Posterior vena cava (tissue), 2 donors: ENCODE data around the gene DMD. TPM values are rescaled to one million over a fixed set of nuclear protein-coding genes. Genes with fewer than 3 reads are reported as not detected.

ENCODE experiments used
- DNase-seq: peaks from one replicate; pipeline ENCODE4 v3.0.0-alpha.2; 2020; ENCODE audit warnings: low spot score
- intact Hi-C, 2 donors: fragments of 100-400 bp; cut with DNase I; formaldehyde crosslinking; loops; one replicate each; pipeline versions ENCODE4 v1.14.1 to v1.14.2; 2022 to 2023
- total RNA-seq, 2 donors: library from RNA; stranded (reverse); fragmentation: NEBNext Ultra II Directional; extraction: Animal tissue kit (Norgen Biotek cat#: 25700); gene quantifications; one replicate each; pipeline ENCODE4 v1.2.1, GENCODE V29; 2021
- donor health status: DM: yes; HTN: yes; CAD: no.
- donor health status: DM: yes; HTN: yes; CAD: no.

DMD gene
- total RNA-seq, 2 donors from 2014 or later = 132 to 139 TPM

- no peak for DNase-seq
- intact Hi-C loops = no loop called here
These were observed 1878.1 kb downstream of the DMD start for GRCh38 chrX:31333165-31333831.

- intact Hi-C loops = no loop called here
- DNase-seq = no peak
These were observed 1879.4 kb downstream of the DMD start for GRCh38 chrX:31331928-31332327.

GRCh38 chrX:31331015-31331414 lies 1880.3 kb downstream of the DMD start:
- DNase-seq = no peak
- intact Hi-C loops = no loop called here

GRCh38 chrX:31329298-31329697 lies 1882.1 kb downstream of the DMD start:
- intact Hi-C loops = no loop called here
- DNase-seq = no peak

- no peak for DNase-seq
- intact Hi-C loops = no loop called here
These were observed 1887.7 kb downstream of the DMD start for GRCh38 chrX:31323658-31324057.

- intact Hi-C loops = no loop called here
- no peak for DNase-seq
These were observed 1890.6 kb downstream of the DMD start for GRCh38 chrX:31320740-31321139.

GRCh38 chrX:31319586-31319985 lies 1891.8 kb downstream of the DMD start:
- intact Hi-C loops = no loop called here
- no peak for DNase-seq

- no peak for DNase-seq
- intact Hi-C loops = no loop called here
These were observed 1892.5 kb downstream of the DMD start for GRCh38 chrX:31318866-31319265.

GRCh38 chrX:31316340-31316991 lies 1894.9 kb downstream of the DMD start:
- no peak for DNase-seq
- intact Hi-C loops = no loop called here

- DNase-seq = no peak
- intact Hi-C loops = no loop called here
These were observed 1896.4 kb downstream of the DMD start for GRCh38 chrX:31314921-31315320.

GRCh38 chrX:31307952-31308351 lies 1903.4 kb downstream of the DMD start:
- intact Hi-C loops = no loop called here

GRCh38 chrX:31302573-31303075 lies 1908.7 kb downstream of the DMD start:
- intact Hi-C loops = no loop called here
- DNase-seq = no peak

More at GRCh38 chrX:31307952-31308351, 1903.4 kb downstream of the DMD start:
- DNase-seq = no peak

- intact Hi-C loops = no loop called here
- DNase-seq = no peak
These were observed 1909.4 kb downstream of the DMD start for GRCh38 chrX:31301941-31302340.

- DNase-seq = no peak
These were observed 1910.1 kb downstream of the DMD start for GRCh38 chrX:31301203-31301602.

GRCh38 chrX:31298916-31299315 lies 1912.4 kb downstream of the DMD start:
- intact Hi-C loops = no loop called here
- DNase-seq = no peak

More at GRCh38 chrX:31301203-31301602, 1910.1 kb downstream of the DMD start:
- intact Hi-C loops = no loop called here

GRCh38 chrX:31297881-31298280 lies 1913.5 kb downstream of the DMD start:
- DNase-seq = no peak
- intact Hi-C loops = no loop called here

GRCh38 chrX:31294475-31294874 lies 1916.9 kb downstream of the DMD start:
- intact Hi-C loops = no loop called here
- DNase-seq = no peak

- intact Hi-C loops = no loop called here
- DNase-seq = no peak
These were observed 1917.9 kb downstream of the DMD start for GRCh38 chrX:31293409-31293808.

GRCh38 chrX:31291131-31291530 lies 1920.2 kb downstream of the DMD start:
- intact Hi-C loops = no loop called here
- no peak for DNase-seq

- intact Hi-C loops = no loop called here
- no peak for DNase-seq
These were observed 1923.5 kb downstream of the DMD start for GRCh38 chrX:31287861-31288260.

- intact Hi-C loops = no loop called here
- no peak for DNase-seq
These were observed 1930.8 kb downstream of the DMD start for GRCh38 chrX:31280580-31280979.
